ENCODE results near the gene MICB. TPM values are rescaled to one million over a fixed set of nuclear protein-coding genes. Genes with fewer than 3 reads are reported as not detected.

Gene MICB
- total RNA-seq, 2 donors from 2014 or later = 1.6 to 3.1 TPM

- no peak overlapping the region for H3K27ac ChIP-seq
- H3K4me1 ChIP-seq = peaks cover 0 to 11% of the 10 kb centered on the region in 2 donors
- TF ChIP-seq, protein P1, sequence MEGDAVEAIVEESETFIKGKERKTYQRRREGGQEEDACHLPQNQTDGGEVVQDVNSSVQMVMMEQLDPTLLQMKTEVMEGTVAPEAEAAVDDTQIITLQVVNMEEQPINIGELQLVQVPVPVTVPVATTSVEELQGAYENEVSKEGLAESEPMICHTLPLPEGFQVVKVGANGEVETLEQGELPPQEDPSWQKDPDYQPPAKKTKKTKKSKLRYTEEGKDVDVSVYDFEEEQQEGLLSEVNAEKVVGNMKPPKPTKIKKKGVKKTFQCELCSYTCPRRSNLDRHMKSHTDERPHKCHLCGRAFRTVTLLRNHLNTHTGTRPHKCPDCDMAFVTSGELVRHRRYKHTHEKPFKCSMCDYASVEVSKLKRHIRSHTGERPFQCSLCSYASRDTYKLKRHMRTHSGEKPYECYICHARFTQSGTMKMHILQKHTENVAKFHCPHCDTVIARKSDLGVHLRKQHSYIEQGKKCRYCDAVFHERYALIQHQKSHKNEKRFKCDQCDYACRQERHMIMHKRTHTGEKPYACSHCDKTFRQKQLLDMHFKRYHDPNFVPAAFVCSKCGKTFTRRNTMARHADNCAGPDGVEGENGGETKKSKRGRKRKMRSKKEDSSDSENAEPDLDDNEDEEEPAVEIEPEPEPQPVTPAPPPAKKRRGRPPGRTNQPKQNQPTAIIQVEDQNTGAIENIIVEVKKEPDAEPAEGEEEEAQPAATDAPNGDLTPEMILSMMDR (IDR thresholded peaks at IDR 0.05) = no peak
- no peaks in the 10 kb centered on the region for H3K9me3 ChIP-seq
- H3K27me3 ChIP-seq = no peaks in the 10 kb centered on the region
- H3K36me3 ChIP-seq = no peaks in the 10 kb centered on the region
- no peak for DNase-seq (ENCODE audit: low spot score)
- no peak overlapping the region for H3K4me3 ChIP-seq
These were observed 31.5 kb upstream of the MICB start for GRCh38 chr6:31466466-31466865.

DNA sequence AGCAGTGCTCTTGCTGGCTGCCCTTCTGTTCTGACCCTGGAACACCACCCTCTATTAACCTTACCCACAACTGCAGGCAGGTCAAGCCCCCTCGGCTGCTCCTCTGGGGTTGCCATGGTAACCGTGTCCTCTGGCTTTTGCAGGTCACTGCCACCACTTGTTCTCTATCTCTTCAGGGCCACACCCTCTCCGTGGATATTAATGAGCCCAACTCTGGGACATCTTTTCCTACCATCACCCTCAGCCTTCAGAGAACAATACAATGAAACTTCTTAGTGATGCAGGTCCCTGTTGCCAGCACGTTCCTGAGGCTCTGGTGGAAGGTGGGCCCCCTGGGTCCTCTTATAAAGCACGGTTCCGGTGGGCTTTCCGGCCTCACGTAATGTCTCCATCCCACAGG is 30.8 kb upstream of the MICB start:
- Histone ChIP-seq H3K36me3 (no peaks in the 10 kb centered on the region), H3K9me3 (no peaks in the 10 kb centered on the region), H3K4me1 (peaks cover 0 to 11% of the 10 kb centered on the region in 2 donors), H3K27ac (no peak overlapping the region), H3K4me3 (no peak overlapping the region), H3K27me3 (no peaks in the 10 kb centered on the region)
- no peak for DNase-seq (ENCODE audit: low spot score)
- TF ChIP-seq, protein P1 (IDR thresholded peaks at IDR 0.05) = no peak

GRCh38 chr6:31468311-31468710 is 29.6 kb upstream of the MICB start:
- Histone ChIP-seq H3K4me1 (peaks cover 0 to 4% of the 10 kb centered on the region in 2 donors), H3K36me3 (no peaks in the 10 kb centered on the region), H3K9me3 (no peaks in the 10 kb centered on the region), H3K27ac (no peak overlapping the region), H3K27me3 (no peaks in the 10 kb centered on the region), H3K4me3 (no peak overlapping the region)
- no peak for DNase-seq (ENCODE audit: low spot score)
- TF ChIP-seq, protein P1 (IDR thresholded peaks at IDR 0.05) = no peak

DNA sequence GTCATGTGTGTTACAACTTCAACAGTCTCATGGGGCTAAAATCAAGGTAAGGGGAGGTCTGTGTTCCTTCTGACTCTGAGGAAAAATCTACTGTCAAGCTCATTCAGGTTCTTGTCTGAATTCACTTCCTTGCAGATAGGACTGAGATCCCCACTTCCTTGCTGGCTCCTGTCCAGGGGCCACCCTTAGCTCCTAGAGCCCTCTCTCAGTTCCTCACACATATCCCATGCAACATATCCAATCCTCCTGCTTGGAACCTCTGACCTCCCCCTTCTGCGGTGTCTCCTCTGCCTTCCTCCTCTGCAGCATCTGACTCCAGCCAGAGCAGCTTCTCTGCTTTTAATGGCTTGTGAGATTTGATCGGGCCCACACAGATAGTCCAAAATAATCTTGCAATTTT is 27.1 kb upstream of the MICB start:
- Histone ChIP-seq H3K36me3 (no peaks in the 10 kb centered on the region), H3K4me1 (no peaks in the 10 kb centered on the region), H3K27me3 (no peaks in the 10 kb centered on the region), H3K9me3 (no peaks in the 10 kb centered on the region), H3K4me3 (no peak overlapping the region), H3K27ac (no peak overlapping the region)
- TF ChIP-seq, protein P1 (IDR thresholded peaks at IDR 0.05) = no peak
- no peak for DNase-seq (ENCODE audit: low spot score)

DNA sequence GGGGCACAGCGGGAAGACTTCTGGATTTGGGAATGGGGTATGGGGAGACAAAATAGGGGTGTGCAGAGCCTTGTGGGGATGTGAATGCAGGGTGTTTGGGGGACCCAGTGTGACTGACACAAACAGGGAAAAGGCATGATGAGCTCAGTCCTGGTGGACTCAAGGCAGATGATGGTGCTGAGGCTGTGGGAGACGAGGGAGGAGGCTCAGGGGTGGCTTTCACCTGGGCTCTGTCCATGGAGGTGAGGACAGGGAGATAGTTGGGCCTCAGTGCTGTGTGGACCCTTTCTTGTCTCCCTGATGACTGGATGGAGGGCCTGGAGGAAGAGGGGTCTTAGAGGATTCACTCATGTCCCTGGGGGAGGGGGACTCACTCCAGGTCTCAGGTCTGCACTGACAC is 26.2 kb upstream of the MICB start:
- Histone ChIP-seq H3K4me3 (no peak overlapping the region), H3K4me1 (no peaks in the 10 kb centered on the region), H3K27ac (no peak overlapping the region), H3K36me3 (no peaks in the 10 kb centered on the region), H3K27me3 (no peaks in the 10 kb centered on the region), H3K9me3 (no peaks in the 10 kb centered on the region)
- no peak for DNase-seq (ENCODE audit: low spot score)
- TF ChIP-seq, protein P1 (IDR thresholded peaks at IDR 0.05) = no peak

DNA sequence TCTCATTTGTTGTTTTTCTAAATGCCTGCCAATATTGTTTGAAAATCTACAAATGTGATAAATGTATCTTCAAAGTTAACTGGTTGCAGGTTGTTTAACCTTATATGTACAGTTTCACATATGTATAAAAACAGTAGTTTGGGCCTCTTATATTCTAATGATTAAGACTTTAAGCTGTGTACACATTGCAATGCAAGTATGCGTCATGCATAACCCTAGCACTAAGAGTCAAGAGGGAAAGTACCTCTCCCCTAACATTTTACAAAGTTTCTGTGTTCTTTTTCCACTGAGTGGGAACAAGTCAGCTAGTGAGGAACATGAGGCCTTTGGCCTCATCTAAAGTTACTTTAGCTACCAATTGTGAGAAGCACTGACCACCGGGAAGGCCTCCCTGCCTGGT is 25.7 kb upstream of the MICB start:
- TF ChIP-seq, protein P1 (IDR thresholded peaks at IDR 0.05) = no peak
- H3K9me3 ChIP-seq = no peaks in the 10 kb centered on the region
- no peak overlapping the region for H3K27ac ChIP-seq
- no peaks in the 10 kb centered on the region for H3K4me1 ChIP-seq
- no peaks in the 10 kb centered on the region for H3K36me3 ChIP-seq
- no peaks in the 10 kb centered on the region for H3K27me3 ChIP-seq
- no peak overlapping the region for H3K4me3 ChIP-seq
- no peak for DNase-seq (ENCODE audit: low spot score)
